Esophagus squamous epithelium (tissue), 5 donors: Measurements from ENCODE around the gene ZSWIM4. TPM values are rescaled to one million over a fixed set of nuclear protein-coding genes. Genes with fewer than 3 reads are reported as not detected.

Source experiments
- DNase-seq: peaks from one replicate; lab custom pipeline; 2025; lab: John Stamatoyannopoulos, UW
- H3K27ac ChIP-seq, 4 donors: fragments of 200-600 bp; sonication (generic); one replicate each; pipeline ENCODE4 v1.5.1; 2016 to 2019; ENCODE audit warnings: mild to moderate bottlenecking in 1 of 4
- H3K27me3 ChIP-seq, 4 donors: fragments of 200-600 bp; sonication (generic); 1 replicate in 3 of 4; 2 replicates in 1 of 4; pipeline versions ENCODE4 v1.5.1 to v1.6.0; 2017 to 2021; ENCODE audit warnings: antibody characterized with exemption in 1 of 4
- H3K36me3 ChIP-seq, 3 donors: fragments of 200-600 bp; sonication (generic); one replicate each; pipeline ENCODE4 v1.5.1; 2016 to 2019
- H3K4me1 ChIP-seq, 3 donors: fragments of 200-600 bp; sonication (generic); one replicate each; pipeline ENCODE4 v1.5.1; 2017 to 2019
- H3K4me3 ChIP-seq, 4 donors: fragments of 200-600 bp; sonication (generic); 1 replicate in 3 of 4; 2 replicates in 1 of 4; pipeline ENCODE4 v1.5.1; 2016 to 2019; ENCODE audit warnings: mild to moderate bottlenecking in 2 of 4, moderate library complexity in 1 of 4
- H3K9me3 ChIP-seq, 3 donors: fragments of 200-600 bp; sonication (generic); one replicate each; pipeline ENCODE4 v1.5.1; 2016 to 2019
- POLR2A ChIP-seq, 4 donors: fragments of 450-650 bp; IDR thresholded peaks; one replicate each; pipeline ENCODE4 v1.6.1; 2017; ENCODE audit warnings: antibody characterized with exemption in 4 of 4, mild to moderate bottlenecking in 4 of 4, moderate library complexity in 3 of 4
- WGBS, 2 donors: methylation state at CpG; one replicate each; pipeline ENCODE4 v1.1.5; 2018; 5-methylcytosine and 5-hydroxymethylcytosine counted together
- intact Hi-C: fragments of 100-400 bp; cut with DNase I; formaldehyde crosslinking; loops from one replicate; pipeline ENCODE4 v1.15.0; 2022
- total RNA-seq, 4 donors: library from RNA; depleted of rRNA; stranded (reverse); fragments of >200 nt; gene quantifications; one replicate each; pipeline ENCODE4 v1.1.0, GENCODE V29; 2016
- TF ChIP-seq, protein P1 (sequence below), 6 experiments: fragments of 450-650 bp in 4 of 6; fragments of 200-600 bp in 2 of 6; sonication (generic) in 2 of 6; IDR thresholded peaks; one replicate each; pipeline ENCODE4 v1.5.1; 2016 to 2019; ENCODE audit warnings: antibody characterized with exemption in 6 of 6, mild to moderate bottlenecking in 4 of 6, moderate library complexity in 4 of 6
- donor health status: DM: yes; HTN: yes; CAD: no.

Gene ZSWIM4
- total RNA-seq, 4 donors from 2014 or later: 7.2 to 41.4 (median 16.9) TPM

DNA sequence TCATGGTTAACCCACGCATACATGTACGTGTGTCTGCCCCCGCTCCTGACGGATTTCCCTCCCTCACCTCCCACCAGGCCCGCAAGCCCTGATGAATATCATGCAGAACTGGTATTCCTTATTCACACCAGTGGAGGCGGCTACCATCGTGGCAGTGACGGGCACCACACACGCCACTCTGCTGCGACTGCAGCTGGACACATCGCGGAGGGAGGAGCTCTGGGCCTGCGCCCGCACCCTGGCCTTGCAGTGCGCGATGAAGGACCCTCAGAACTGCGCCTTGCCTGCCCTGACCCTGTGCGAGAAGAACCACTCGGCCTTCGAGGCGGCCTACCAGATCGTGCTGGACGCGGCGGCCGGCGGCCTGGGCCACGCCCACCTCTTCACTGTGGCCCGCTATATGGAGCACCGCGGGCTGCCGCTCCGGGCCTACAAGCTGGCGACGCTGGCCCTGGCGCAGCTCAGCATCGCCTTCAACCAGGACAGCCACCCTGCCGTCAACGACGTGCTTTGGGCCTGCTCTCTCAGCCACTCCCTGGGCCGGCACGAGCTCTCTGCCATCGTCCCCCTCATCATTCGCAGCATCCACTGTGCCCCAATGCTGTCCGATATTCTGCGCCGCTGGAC is 35.0 kb downstream of the ZSWIM4 start:
- H3K27me3 ChIP-seq: no peaks in the 10 kb centered on the region
- 92 to 96% methylated on average over 8 to 13 of the region's 47 CpGs for WGBS, 2 donors
- H3K4me3 ChIP-seq: no peak overlapping the region
- no peak overlapping the region for H3K27ac ChIP-seq
- intact Hi-C loops: no loop called here
- no peaks in the 10 kb centered on the region for H3K9me3 ChIP-seq
- H3K36me3 ChIP-seq: peaks cover 5 to 79% (median 7%) of the 10 kb centered on the region in 3 donors
- TF ChIP-seq POLR2A (IDR thresholded peaks at IDR 0.05): no peak
- TF ChIP-seq, protein P1, sequence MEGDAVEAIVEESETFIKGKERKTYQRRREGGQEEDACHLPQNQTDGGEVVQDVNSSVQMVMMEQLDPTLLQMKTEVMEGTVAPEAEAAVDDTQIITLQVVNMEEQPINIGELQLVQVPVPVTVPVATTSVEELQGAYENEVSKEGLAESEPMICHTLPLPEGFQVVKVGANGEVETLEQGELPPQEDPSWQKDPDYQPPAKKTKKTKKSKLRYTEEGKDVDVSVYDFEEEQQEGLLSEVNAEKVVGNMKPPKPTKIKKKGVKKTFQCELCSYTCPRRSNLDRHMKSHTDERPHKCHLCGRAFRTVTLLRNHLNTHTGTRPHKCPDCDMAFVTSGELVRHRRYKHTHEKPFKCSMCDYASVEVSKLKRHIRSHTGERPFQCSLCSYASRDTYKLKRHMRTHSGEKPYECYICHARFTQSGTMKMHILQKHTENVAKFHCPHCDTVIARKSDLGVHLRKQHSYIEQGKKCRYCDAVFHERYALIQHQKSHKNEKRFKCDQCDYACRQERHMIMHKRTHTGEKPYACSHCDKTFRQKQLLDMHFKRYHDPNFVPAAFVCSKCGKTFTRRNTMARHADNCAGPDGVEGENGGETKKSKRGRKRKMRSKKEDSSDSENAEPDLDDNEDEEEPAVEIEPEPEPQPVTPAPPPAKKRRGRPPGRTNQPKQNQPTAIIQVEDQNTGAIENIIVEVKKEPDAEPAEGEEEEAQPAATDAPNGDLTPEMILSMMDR (IDR thresholded peaks at IDR 0.05): no peak
- peaks cover 13 to 36% (median 22%) of the 10 kb centered on the region in 3 donors for H3K4me1 ChIP-seq
- DNase-seq: no peak

DNA sequence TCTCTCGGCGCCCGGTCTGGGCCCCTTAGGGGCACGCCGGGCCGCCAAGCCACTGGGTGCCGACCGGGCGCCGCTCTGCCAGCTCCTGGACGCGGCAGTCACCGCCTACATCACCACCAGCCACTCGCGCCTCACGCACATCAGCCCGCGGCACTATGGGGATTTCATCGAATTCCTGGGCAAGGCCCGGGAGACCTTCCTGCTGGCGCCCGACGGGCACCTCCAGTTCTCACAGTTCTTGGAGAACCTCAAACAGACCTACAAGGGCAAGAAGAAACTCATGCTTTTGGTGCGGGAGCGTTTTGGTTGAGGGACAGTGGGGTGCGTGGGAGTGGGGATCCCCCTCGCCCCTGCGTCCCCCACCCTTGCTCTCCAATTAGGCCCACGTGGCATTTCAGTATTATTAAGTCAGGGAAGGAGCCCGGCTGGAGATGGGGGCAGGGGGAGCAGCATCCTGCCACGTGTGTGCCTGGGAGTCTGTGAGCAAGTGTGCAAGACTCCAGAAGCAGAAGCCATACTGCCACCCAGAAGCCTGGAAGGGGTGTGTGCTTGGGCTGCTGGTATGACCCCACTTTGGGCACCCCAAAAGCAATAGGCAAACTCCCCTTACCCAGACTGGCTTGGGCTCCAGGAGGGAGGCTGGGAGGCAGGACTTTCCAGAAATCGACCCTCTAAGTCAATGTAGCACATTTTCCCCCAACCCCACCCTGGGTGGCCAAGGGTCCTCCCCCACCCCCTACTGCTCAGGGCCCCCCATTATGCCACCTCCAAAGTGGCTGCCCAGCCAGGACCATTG is 35.7 kb downstream of the ZSWIM4 start:
- WGBS, 2 donors: 76 to 93% methylated on average over 4 to 11 of the region's 32 CpGs
- TF ChIP-seq, protein P1 (IDR thresholded peaks at IDR 0.05): no peak
- TF ChIP-seq POLR2A (IDR thresholded peaks at IDR 0.05): no peak

DNA sequence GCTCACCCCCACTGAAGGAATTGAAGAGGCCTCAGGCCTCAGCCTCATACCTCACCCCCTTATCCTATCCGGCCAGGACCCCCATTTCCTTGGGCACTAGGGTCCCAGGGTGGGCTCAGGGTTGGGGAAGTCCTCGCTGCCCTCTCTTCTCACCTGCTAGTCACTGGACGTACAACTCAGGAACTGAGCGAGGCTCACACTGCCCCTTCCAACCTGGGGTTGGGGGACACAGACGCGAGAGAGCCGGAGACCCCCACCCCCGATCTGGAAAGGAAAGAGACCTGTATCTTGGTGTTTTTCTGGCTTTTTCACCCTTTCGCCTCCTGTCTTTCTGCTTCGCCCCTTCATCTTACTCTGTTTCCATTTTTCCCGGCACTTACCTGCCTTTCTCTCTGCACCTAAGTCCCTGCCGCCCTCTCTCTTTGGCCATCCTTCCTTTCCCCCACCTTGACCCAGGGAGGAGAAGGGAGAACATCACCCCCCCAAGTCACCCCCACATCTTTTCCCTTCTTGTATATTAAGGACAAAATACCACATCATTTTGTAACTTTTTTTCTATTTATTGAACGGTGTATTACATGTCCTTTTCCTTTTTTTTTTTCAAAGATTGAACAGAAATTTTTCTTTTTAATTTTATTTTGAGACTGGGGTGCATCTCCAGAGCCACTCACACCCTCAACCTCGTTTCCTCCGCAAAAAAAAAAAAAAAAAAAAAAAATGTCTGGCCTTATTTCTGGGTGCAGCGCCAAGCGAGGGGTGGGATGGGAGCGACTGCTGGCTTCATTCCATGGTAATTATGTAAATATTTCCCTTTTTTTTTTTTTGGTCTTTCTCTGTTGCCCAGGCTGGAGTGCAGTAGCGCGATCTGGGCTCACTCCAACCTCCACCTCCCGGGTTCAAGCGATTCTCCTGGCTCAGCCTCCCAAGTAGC is 36.6 kb downstream of the ZSWIM4 start:
- no peak overlapping the region for H3K4me3 ChIP-seq
- no peaks in the 10 kb centered on the region for H3K27me3 ChIP-seq
- no peak for TF ChIP-seq POLR2A (IDR thresholded peaks at IDR 0.05)
- TF ChIP-seq, protein P1 (IDR thresholded peaks at IDR 0.05): no peak
- intact Hi-C loops: no loop called here
- H3K36me3 ChIP-seq: peaks cover 12 to 80% (median 16%) of the 10 kb centered on the region in 3 donors
- H3K9me3 ChIP-seq: no peaks in the 10 kb centered on the region
- H3K4me1 ChIP-seq: peaks cover 26 to 52% (median 37%) of the 10 kb centered on the region in 3 donors
- H3K27ac ChIP-seq: peak overlapping the region in 3 of 4 donors; percentile 71 to 99 (median 98)
- WGBS, 2 donors: 61 to 76% methylated on average over 19 of the region's 22 CpGs
- DNase-seq: no peak

More for the DNA sequence above, 35.7 kb downstream of the ZSWIM4 start:
- H3K9me3 ChIP-seq: no peaks in the 10 kb centered on the region
- no peak for DNase-seq
- H3K27ac ChIP-seq: peak overlapping the region in 1 of 4 donors; percentile 9
- no peaks in the 10 kb centered on the region for H3K27me3 ChIP-seq
- intact Hi-C loops: no loop called here
- H3K4me1 ChIP-seq: peaks cover 18 to 43% (median 29%) of the 10 kb centered on the region in 3 donors
- peaks cover 10 to 79% (median 12%) of the 10 kb centered on the region in 3 donors for H3K36me3 ChIP-seq
- no peak overlapping the region for H3K4me3 ChIP-seq

DNA sequence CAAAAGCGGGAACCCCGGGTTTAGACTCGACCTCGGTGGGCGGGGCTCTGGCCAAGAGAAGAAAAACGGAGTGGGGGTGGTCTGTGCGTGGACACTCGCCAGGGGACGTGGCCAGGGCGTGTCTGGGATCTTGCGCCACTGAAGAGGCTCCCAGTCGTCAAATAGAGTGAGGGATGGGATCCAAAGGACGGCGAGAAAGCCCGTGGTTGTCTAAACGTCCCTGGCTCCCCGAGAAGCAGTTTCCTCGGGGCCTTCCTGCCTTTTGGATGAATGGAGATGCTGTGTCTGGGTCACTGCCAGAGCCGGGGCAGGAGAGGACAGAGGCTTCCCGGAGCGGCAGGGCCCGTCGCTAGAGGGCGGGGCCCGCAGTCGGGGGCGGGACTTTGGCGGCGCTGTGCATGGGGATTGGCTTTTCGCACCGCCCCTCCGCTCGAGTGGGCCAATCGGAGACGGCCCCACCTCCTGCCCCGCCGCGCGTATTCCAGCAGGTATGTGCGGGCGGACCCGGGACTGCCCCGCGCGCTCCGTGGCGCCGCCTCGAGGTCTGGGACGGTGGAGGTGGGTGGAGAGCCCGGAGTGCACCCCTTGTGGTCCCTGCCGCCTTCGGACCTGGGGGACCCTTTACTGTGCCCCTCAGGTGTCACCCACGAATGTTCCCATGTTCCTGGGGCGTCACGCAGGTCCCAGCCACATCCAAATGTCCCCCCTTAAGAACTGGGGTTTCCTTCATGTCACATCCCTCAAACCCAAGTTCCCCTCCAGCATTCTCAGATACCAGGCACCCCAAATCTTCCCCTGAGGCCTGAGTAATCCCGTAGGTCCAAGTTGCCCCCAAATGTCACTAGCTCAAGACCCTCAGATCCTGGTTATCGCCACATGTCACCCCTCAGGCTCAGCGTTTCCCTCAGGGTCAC is 38.3 kb downstream of the ZSWIM4 start:
- Histone ChIP-seq H3K27me3 (no peaks in the 10 kb centered on the region), H3K4me3 (peak overlapping the region in 3 of 4 donors; percentile 18 to 41 (median 24)), H3K36me3 (peaks cover 12 to 74% (median 16%) of the 10 kb centered on the region in 3 donors), H3K9me3 (no peaks in the 10 kb centered on the region), H3K4me1 (peaks cover 43 to 65% (median 55%) of the 10 kb centered on the region in 3 donors), H3K27ac (peak overlapping the region; percentile 71 to 99 (median 94))
- WGBS, 2 donors: 14 to 17% methylated on average over 13 to 18 of the region's 59 CpGs
- DNase-seq: peak; percentile 60
- TF ChIP-seq, protein P1 (IDR thresholded peaks at IDR 0.05): peak; percentile 22 to 65 (median 48)
- TF ChIP-seq POLR2A (IDR thresholded peaks at IDR 0.05): peak in 1 of 4 donors; percentile 21
- intact Hi-C loops: no loop called here
